WTC11 (cell line): ENCODE measurements around the gene ASB4.
"Not testable (repeated sequence)": the region's sequence is repeated elsewhere in the genome, so short reads cannot be mapped to it uniquely, and the experiment has no call there.

Experiments used
- AR ChIP-seq: fragments of 250-450 bp; sonication (Bioruptor Pico); IDR thresholded peaks from 2 replicates; pipeline ENCODE4 v1.9.0; 2021; ENCODE audit warnings: mild to moderate bottlenecking
- CTCF ChIP-seq: fragments of 200-600 bp; IDR thresholded peaks from 2 replicates; pipeline ENCODE4 v1.8.0; 2022; ENCODE audit warnings: antibody characterized with exemption
- ELF4 ChIP-seq: sonication (generic); formaldehyde crosslinking; IDR thresholded peaks from 2 replicates; pipeline ENCODE4 v1.8.1; 2022; ENCODE audit warnings: low read depth, mild to moderate bottlenecking, moderate library complexity, missing genetic modification reagents
- FOXP1 ChIP-seq: sonication (generic); formaldehyde crosslinking; IDR thresholded peaks from 2 replicates; pipeline ENCODE4 v1.8.0; 2022; ENCODE audit warnings: missing genetic modification reagents, mild to moderate bottlenecking, moderate library complexity, borderline replicate concordance
- IRF2 ChIP-seq: sonication (generic); formaldehyde crosslinking; IDR thresholded peaks from 2 replicates; pipeline ENCODE4 v1.8.0; 2022; ENCODE audit warnings: low read depth, missing genetic modification reagents, borderline replicate concordance
- KAT7 ChIP-seq: sonication (generic); formaldehyde crosslinking; IDR thresholded peaks from 2 replicates; pipeline ENCODE4 v1.8.1; 2023; ENCODE audit warnings: missing genetic modification reagents, mild to moderate bottlenecking, borderline replicate concordance
- MLX ChIP-seq: sonication (generic); formaldehyde crosslinking; IDR thresholded peaks from 2 replicates; pipeline ENCODE4 v1.8.1; 2023; ENCODE audit warnings: mild to moderate bottlenecking, missing genetic modification reagents, moderate library complexity
- NR2C2 ChIP-seq: sonication (generic); formaldehyde crosslinking; IDR thresholded peaks from 2 replicates; pipeline ENCODE4 v1.8.0; 2022; ENCODE audit warnings: mild to moderate bottlenecking, missing genetic modification reagents
- USF2 ChIP-seq: sonication (generic); formaldehyde crosslinking; IDR thresholded peaks from 2 replicates; pipeline ENCODE4 v1.8.1; 2023; ENCODE audit warnings: mild to moderate bottlenecking, missing genetic modification reagents, moderate library complexity
- ZNF121 ChIP-seq: sonication (generic); formaldehyde crosslinking; IDR thresholded peaks from 2 replicates; pipeline ENCODE4 v1.8.0; 2023; ENCODE audit warnings: missing genetic modification reagents
- TF ChIP-seq, protein P1 (sequence below): sonication (generic); formaldehyde crosslinking; IDR thresholded peaks from 2 replicates; pipeline ENCODE4 v1.8.0; 2023; ENCODE audit warnings: missing genetic modification reagents
- TF ChIP-seq, protein P2 (sequence below): fragments of 250-450 bp; sonication (Bioruptor Pico); IDR thresholded peaks from 2 replicates; pipeline ENCODE4 v1.8.0; 2021; ENCODE audit warnings: mild to moderate bottlenecking

- not testable (repeated sequence) for TF ChIP-seq IRF2 (CRISPR knock-in tag); MLX; CTCF; FOXP1 (CRISPR knock-in tag); ZNF121 (CRISPR knock-in tag); ELF4; NR2C2 (CRISPR knock-in tag); AR; USF2; KAT7
- TF ChIP-seq, protein P1, sequence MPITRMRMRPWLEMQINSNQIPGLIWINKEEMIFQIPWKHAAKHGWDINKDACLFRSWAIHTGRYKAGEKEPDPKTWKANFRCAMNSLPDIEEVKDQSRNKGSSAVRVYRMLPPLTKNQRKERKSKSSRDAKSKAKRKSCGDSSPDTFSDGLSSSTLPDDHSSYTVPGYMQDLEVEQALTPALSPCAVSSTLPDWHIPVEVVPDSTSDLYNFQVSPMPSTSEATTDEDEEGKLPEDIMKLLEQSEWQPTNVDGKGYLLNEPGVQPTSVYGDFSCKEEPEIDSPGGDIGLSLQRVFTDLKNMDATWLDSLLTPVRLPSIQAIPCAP = not testable (repeated sequence)
- TF ChIP-seq, protein P2, sequence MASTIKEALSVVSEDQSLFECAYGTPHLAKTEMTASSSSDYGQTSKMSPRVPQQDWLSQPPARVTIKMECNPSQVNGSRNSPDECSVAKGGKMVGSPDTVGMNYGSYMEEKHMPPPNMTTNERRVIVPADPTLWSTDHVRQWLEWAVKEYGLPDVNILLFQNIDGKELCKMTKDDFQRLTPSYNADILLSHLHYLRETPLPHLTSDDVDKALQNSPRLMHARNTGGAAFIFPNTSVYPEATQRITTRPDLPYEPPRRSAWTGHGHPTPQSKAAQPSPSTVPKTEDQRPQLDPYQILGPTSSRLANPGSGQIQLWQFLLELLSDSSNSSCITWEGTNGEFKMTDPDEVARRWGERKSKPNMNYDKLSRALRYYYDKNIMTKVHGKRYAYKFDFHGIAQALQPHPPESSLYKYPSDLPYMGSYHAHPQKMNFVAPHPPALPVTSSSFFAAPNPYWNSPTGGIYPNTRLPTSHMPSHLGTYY (CRISPR knock-in tag) = not testable (repeated sequence)
Observed at GRCh38 chr7:95552010-95552926, 66.5 kb downstream of the ASB4 start.
